NCI-H526 treated with DMSO at 0.1 percent for 48 hours (cell line): ENCODE data around the gene ORM2.

ENCODE experiments used
- DNase-seq: peaks from one replicate; lab custom pipeline; 2025; lab: John Stamatoyannopoulos, UW

ORM2 gene

GRCh38 chr9:114371343-114371944 is 41.8 kb downstream of the ORM2 start:
- no peak for DNase-seq

- no peak for DNase-seq
Observed at GRCh38 chr9:114371973-114372917, 42.6 kb downstream of the ORM2 start.

GRCh38 chr9:114372921-114373448 is 43.3 kb downstream of the ORM2 start:
- DNase-seq = no peak

GRCh38 chr9:114373960-114374730 is 44.5 kb downstream of the ORM2 start:
- no peak for DNase-seq

GRCh38 chr9:114374936-114375335 is 45.3 kb downstream of the ORM2 start:
- DNase-seq = no peak

GRCh38 chr9:114375386-114376175 is 45.9 kb downstream of the ORM2 start:
- DNase-seq = no peak

- DNase-seq = no peak
Observed at GRCh38 chr9:114376586-114377445, 47.1 kb downstream of the ORM2 start.

- no peak for DNase-seq
Observed at GRCh38 chr9:114378016-114378415, 48.3 kb downstream of the ORM2 start.

- no peak for DNase-seq
Observed at GRCh38 chr9:114378883-114379282, 49.2 kb downstream of the ORM2 start.
